Immature natural killer cell (primary cell): ENCODE data around the gene ALOX5AP. TPM values are rescaled to one million over a fixed set of nuclear protein-coding genes. Genes with fewer than 3 reads are reported as not detected.

ENCODE experiments used
- DNase-seq, 3 donors: peaks; one replicate each; pipeline ENCODE4 v3.0.0; 2022; ENCODE audit warnings: mixed read lengths in 1 of 3
- H3K27ac Mint-ChIP-seq, 6 donors: one replicate each; pipeline ENCODE4 v1.8.0; 2020; ENCODE audit warnings: mixed read lengths in 6 of 6, mild to moderate bottlenecking in 5 of 6, inconsistent platforms in 4 of 6, moderate library complexity in 3 of 6
- H3K27me3 Mint-ChIP-seq, 3 donors: one replicate each; pipeline ENCODE4 v1.8.0; 2020 to 2021; ENCODE audit warnings: low read depth in 3 of 3, mild to moderate bottlenecking in 3 of 3, mixed read lengths in 3 of 3, moderate library complexity in 3 of 3, inconsistent platforms in 1 of 3
- H3K36me3 Mint-ChIP-seq, 3 donors: one replicate each; pipeline ENCODE4 v1.8.0; 2020; ENCODE audit warnings: mixed read lengths in 3 of 3, inconsistent platforms in 2 of 3, mild to moderate bottlenecking in 2 of 3
- H3K4me1 Mint-ChIP-seq, 2 donors: one replicate each; pipeline ENCODE4 v1.8.0; 2020; ENCODE audit warnings: inconsistent platforms in 2 of 2, mild to moderate bottlenecking in 2 of 2, mixed read lengths in 2 of 2, moderate library complexity in 1 of 2
- H3K4me3 Mint-ChIP-seq, 5 donors: one replicate each; pipeline ENCODE4 v1.8.0; 2020; ENCODE audit warnings: mild to moderate bottlenecking in 5 of 5, mixed read lengths in 5 of 5, inconsistent platforms in 3 of 5, moderate library complexity in 3 of 5
- H3K9me3 Mint-ChIP-seq, 6 donors: one replicate each; pipeline ENCODE4 v1.8.0; 2020; ENCODE audit warnings: mild to moderate bottlenecking in 6 of 6, mixed read lengths in 6 of 6, inconsistent platforms in 4 of 6, moderate library complexity in 3 of 6
- polyA plus RNA-seq, 3 donors: library from polyadenylated mRNA; unstranded; fragments of 300-500 nt; fragmentation: Illumina TruSeq; gene quantifications; one replicate each; pipeline ENCODE4 v1.2.3, GENCODE V29; 2021

The ALOX5AP gene
- polyA plus RNA-seq, 3 donors from 2014 or later, result 449 to 804 (median 530) TPM

- no peaks in the 10 kb centered on the region for H3K9me3 Mint-ChIP-seq
- peaks cover 68 to 72% of the 10 kb centered on the region in 2 donors for H3K4me1 Mint-ChIP-seq
- H3K27me3 Mint-ChIP-seq, result peaks cover 4 to 18% (median 10%) of the 10 kb centered on the region in 3 donors
- peak overlapping the region; percentile 88 to 97 (median 89) for H3K4me3 Mint-ChIP-seq
- DNase-seq, result peak in 2 of 3 donors; percentile 23 to 27
- peak overlapping the region; percentile 94 to 98 (median 96) for H3K27ac Mint-ChIP-seq
- peaks cover 3 to 12% (median 9%) of the 10 kb centered on the region in 3 donors for H3K36me3 Mint-ChIP-seq
These were observed 481 bp downstream of the ALOX5AP start for GRCh38 chr13:30735872-30736175.

DNA sequence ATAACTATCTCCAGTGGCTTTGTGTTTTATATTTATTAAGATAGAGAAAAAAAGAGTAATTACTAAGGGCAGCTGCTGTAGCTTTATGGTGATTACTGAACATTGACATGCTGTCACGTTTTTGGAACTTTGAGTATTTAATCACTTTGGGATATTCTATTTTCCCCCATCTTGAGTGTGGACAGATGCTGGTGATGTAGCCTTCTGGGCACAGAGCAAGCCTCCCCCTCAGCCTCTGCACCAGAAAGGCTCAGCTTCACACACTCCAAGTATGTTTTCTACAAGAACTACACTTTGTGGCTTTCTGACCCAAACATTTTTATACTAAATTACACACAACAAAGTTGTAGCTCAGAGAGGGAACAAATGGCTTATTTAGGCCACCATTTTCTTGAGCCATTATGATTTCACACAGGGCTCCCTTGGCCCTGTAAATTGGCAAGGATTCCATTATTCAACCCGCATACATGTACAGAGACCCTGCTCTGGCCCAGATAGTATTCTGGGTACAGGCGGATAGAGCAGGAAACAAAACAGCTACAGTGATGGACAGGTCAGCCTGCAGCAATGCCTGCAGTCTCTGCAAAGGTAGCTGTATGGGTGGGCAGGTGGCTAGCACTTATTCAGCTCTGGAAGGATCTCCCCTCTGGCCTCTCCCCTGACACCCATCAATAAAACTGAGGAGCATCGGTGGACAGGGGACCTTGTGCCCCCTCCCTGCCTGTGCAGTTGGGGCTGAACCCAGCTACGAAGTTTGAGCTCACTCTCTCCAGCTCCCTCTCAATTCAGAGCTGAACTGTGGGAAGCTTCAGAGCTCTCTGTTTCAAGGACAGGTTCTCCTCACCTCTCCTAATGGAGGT lies 1.3 kb downstream of the ALOX5AP start:
- Mint-ChIP-seq H3K36me3 (peaks cover 3 to 12% (median 9%) of the 10 kb centered on the region in 3 donors), H3K27me3 (peaks cover 4 to 17% (median 10%) of the 10 kb centered on the region in 3 donors), H3K27ac (peak overlapping the region; percentile 94 to 98 (median 96)), H3K4me1 (peaks cover 70 to 72% of the 10 kb centered on the region in 2 donors), H3K9me3 (no peaks in the 10 kb centered on the region), H3K4me3 (peak overlapping the region; percentile 88 to 97 (median 89))
- DNase-seq, result no peak

GRCh38 chr13:30737511-30738337 lies 2.4 kb downstream of the ALOX5AP start:
- Mint-ChIP-seq H3K4me3 (peak overlapping the region; percentile 88 to 97 (median 89)), H3K36me3 (peaks cover 3 to 12% (median 9%) of the 10 kb centered on the region in 3 donors), H3K27me3 (peaks cover 4 to 15% (median 10%) of the 10 kb centered on the region in 3 donors), H3K9me3 (no peaks in the 10 kb centered on the region), H3K27ac (peak overlapping the region; percentile 94 to 98 (median 96)), H3K4me1 (peaks cover 74 to 76% of the 10 kb centered on the region in 2 donors)
- peak; percentile 47 to 54 (median 48) for DNase-seq

GRCh38 chr13:30738526-30739236 lies 3.3 kb downstream of the ALOX5AP start:
- peak overlapping the region; percentile 94 to 98 (median 96) for H3K27ac Mint-ChIP-seq
- H3K4me3 Mint-ChIP-seq, result peak overlapping the region; percentile 88 to 97 (median 89)
- H3K4me1 Mint-ChIP-seq, result peaks cover 82 to 83% of the 10 kb centered on the region in 2 donors
- no peaks in the 10 kb centered on the region for H3K9me3 Mint-ChIP-seq
- peaks cover 11 to 19% (median 14%) of the 10 kb centered on the region in 3 donors for H3K36me3 Mint-ChIP-seq
- no peak for DNase-seq
- H3K27me3 Mint-ChIP-seq, result peaks cover 11 to 19% (median 17%) of the 10 kb centered on the region in 3 donors

- DNase-seq, result no peak
- Mint-ChIP-seq H3K9me3 (no peaks in the 10 kb centered on the region), H3K27me3 (peaks cover 13 to 22% (median 21%) of the 10 kb centered on the region in 3 donors), H3K4me3 (peak overlapping the region in 4 of 5 donors; percentile 54 to 94 (median 88)), H3K4me1 (peaks cover 86 to 87% of the 10 kb centered on the region in 2 donors), H3K36me3 (peaks cover 12 to 19% (median 15%) of the 10 kb centered on the region in 3 donors), H3K27ac (peak overlapping the region; percentile 92 to 96 (median 94))
These were observed 3.8 kb downstream of the ALOX5AP start for GRCh38 chr13:30739237-30739528.

DNA sequence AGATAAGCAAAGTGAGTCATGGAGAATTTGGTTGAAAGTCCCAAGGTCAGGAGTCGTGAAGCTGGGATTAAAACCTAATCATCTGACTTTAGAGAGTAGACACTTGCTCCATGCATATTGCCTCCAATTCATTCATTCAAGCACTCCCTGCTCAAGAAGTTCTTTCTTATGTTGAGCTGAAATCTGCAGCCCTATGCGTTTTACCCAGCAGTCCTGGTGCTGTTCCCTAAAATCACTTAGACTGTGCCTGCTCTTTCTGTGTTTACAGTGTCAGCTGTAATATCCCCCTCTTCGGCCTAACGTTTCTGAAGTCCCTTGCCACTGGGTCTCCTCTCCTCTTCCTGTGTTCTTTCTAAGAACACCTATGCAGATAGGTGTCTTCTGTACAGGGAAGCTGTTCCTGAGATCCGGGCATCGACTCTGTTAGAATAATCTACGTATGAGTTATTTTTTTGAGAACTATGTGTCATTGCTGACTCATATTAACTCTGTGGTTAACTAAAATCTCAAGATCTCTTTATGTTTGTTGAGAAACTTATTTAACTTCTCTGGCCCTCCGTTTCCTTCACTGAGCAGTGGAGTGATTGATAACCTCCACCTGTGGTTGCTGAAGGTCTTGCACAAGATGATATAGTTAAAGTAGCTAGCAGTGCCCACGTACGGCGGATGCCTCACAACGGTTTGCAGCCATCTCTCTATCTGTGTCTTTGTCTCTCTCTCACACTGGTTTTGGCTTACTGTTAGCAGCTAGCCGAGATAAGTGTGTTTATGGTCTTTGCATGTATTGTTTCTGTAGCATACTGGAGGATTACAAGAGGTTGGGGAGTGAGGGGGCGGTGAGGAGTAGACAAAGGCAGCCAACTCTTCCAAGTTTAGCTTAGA lies 4.7 kb downstream of the ALOX5AP start:
- H3K9me3 Mint-ChIP-seq, result no peaks in the 10 kb centered on the region
- H3K4me1 Mint-ChIP-seq, result peaks cover 86 to 87% of the 10 kb centered on the region in 2 donors
- peaks cover 15 to 29% (median 22%) of the 10 kb centered on the region in 3 donors for H3K27me3 Mint-ChIP-seq
- H3K4me3 Mint-ChIP-seq, result peak overlapping the region; percentile 69 to 89 (median 84)
- peaks cover 12 to 16% (median 15%) of the 10 kb centered on the region in 3 donors for H3K36me3 Mint-ChIP-seq
- peak overlapping the region; percentile 92 to 96 (median 94) for H3K27ac Mint-ChIP-seq
- DNase-seq, result peak; percentile 61 to 77 (median 71)

DNA sequence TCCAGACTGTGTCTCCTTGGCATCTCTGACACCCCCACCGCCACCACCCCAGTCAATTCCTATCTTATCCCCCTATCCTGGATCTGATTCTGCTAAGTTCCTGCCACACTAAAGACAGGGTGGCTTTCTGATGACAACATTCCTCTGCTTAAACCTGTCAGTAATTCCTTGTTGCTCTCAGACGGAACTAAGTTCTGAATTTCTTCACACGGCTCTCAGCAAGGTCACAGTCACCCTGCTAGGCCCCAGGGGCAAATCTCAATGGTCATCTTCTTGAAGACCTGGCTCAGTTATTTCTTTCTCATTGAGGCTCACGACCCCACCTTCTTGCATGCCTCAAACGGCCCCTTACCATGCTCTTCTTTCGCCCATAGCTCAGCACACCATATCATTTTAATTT lies 7.6 kb downstream of the ALOX5AP start:
- no peak for DNase-seq
- H3K4me3 Mint-ChIP-seq, result peak overlapping the region; percentile 68 to 84 (median 77)
- H3K36me3 Mint-ChIP-seq, result peaks cover 30 to 33% (median 31%) of the 10 kb centered on the region in 3 donors

GRCh38 chr13:30743319-30744055 lies 8.1 kb downstream of the ALOX5AP start:
- peaks cover 75 to 76% of the 10 kb centered on the region in 2 donors for H3K4me1 Mint-ChIP-seq
- H3K4me3 Mint-ChIP-seq, result peak overlapping the region; percentile 68 to 84 (median 77)
- H3K27me3 Mint-ChIP-seq, result peaks cover 14 to 29% (median 17%) of the 10 kb centered on the region in 3 donors
- H3K36me3 Mint-ChIP-seq, result peaks cover 30 to 33% (median 30%) of the 10 kb centered on the region in 3 donors
- H3K9me3 Mint-ChIP-seq, result no peaks in the 10 kb centered on the region
- no peak for DNase-seq
- peak overlapping the region; percentile 89 to 98 (median 96) for H3K27ac Mint-ChIP-seq

More for the DNA sequence above, 7.6 kb downstream of the ALOX5AP start:
- Mint-ChIP-seq H3K9me3 (no peaks in the 10 kb centered on the region), H3K4me1 (peaks cover 78 to 82% of the 10 kb centered on the region in 2 donors), H3K27me3 (peaks cover 15 to 29% (median 17%) of the 10 kb centered on the region in 3 donors), H3K27ac (peak overlapping the region; percentile 89 to 98 (median 96))

DNA sequence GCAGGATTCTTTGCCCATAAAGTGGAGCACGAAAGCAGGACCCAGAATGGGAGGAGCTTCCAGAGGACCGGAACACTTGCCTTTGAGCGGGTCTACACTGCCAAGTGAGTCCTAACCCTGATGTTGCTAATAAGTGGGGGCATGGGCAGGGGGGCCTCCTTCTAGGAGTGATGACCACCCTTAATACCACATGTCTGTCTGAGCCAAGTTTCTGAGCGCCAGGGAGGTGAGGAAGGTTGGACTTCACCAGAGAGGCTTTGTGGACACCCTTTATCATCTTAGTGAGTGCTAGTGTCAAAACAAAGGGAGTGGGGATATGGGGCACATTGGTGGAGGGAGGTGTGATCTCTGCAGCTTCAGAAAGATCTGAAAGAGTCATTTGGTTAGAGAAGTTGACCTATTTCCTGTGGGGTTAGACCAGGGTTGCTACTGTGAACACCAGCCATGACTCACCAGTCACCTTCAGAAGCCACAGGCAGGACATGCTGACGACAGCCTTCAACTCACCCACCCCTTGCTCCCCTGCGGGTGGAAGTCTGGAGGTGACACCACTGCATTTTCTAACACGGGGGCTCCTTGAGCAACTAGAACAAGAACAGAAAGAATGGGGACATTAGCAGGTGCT lies 8.8 kb downstream of the ALOX5AP start:
- H3K4me1 Mint-ChIP-seq, result peaks cover 71 to 75% of the 10 kb centered on the region in 2 donors
- peaks cover 14 to 29% (median 17%) of the 10 kb centered on the region in 3 donors for H3K27me3 Mint-ChIP-seq
- peaks cover 29 to 39% (median 34%) of the 10 kb centered on the region in 3 donors for H3K36me3 Mint-ChIP-seq
- H3K4me3 Mint-ChIP-seq, result peak overlapping the region; percentile 68 to 84 (median 77)
- DNase-seq, result peak; percentile 96 to 97 (median 97)
- H3K9me3 Mint-ChIP-seq, result no peaks in the 10 kb centered on the region
- peak overlapping the region; percentile 89 to 98 (median 96) for H3K27ac Mint-ChIP-seq

DNA sequence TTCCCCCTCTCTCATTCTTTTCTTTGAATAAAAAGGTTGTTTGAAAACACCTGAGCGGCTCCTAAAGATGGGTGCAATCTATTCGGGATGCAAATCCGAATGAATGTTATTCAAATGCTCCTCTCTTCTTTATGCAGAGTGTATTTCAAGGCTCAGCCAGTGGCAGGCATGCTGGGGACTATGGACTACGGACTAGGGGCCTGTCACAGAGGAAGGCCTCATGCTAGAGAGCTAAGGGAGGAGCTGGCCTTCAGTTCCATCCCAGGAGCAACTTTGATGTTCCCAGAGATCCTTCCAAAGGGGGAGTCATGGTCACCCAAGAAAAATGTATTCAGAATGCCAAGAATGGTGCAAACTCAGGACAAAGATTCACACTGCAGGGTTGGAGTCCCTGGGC lies 9.3 kb downstream of the ALOX5AP start:
- no peaks in the 10 kb centered on the region for H3K9me3 Mint-ChIP-seq
- peaks cover 14 to 29% (median 17%) of the 10 kb centered on the region in 3 donors for H3K27me3 Mint-ChIP-seq
- peaks cover 29 to 39% (median 35%) of the 10 kb centered on the region in 3 donors for H3K36me3 Mint-ChIP-seq
- H3K4me3 Mint-ChIP-seq, result peak overlapping the region; percentile 68 to 84 (median 77)
- DNase-seq, result no peak
- peak overlapping the region; percentile 89 to 98 (median 96) for H3K27ac Mint-ChIP-seq
- H3K4me1 Mint-ChIP-seq, result peaks cover 66 to 72% of the 10 kb centered on the region in 2 donors

DNA sequence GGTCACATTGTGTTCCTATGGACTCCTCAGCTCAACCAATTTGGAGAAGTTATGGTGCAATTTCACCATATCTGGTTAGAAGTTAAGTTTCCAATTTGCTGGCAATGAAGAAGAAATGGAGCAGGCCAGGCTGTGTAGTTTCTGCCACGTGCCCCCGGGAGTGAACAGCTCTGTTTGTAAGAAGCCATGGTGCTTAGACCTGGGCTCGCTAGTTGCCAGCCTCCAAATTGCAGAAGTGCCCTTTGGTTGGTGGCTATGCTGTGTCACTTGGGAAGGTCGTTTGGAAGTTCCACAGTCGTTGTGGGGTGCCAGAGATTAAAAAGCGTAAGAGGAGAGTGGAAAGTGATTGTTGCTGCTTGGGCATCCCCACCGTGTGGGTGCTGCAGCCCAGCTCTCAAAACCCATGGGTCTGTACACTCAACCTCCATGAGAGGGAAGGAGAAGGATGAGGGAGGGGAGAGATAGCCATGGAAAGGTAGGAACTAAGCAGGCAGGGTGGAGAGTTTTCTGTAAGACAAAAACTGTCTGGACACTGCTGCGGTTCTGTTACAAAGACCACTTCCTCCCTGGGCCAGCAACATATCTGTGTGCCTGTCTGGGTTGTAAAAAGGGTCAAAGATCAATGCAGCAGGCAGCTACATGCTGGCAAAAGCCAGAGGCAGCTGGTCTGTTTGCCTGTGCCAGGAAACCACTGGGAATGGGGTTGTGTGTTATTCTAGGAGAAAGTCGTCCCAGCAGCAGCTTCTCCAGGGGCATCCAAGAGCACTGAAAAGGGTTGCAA lies 10.8 kb downstream of the ALOX5AP start:
- Mint-ChIP-seq H3K4me3 (peak overlapping the region; percentile 68 to 84 (median 77)), H3K36me3 (peaks cover 31 to 38% (median 35%) of the 10 kb centered on the region in 3 donors), H3K9me3 (no peaks in the 10 kb centered on the region), H3K27me3 (peaks cover 12 to 23% (median 12%) of the 10 kb centered on the region in 3 donors), H3K4me1 (peaks cover 63 to 70% of the 10 kb centered on the region in 2 donors), H3K27ac (peak overlapping the region; percentile 89 to 98 (median 96))
- peak; percentile 55 to 66 (median 61) for DNase-seq
